ENCODE data around the gene TMEM187.

DNA sequence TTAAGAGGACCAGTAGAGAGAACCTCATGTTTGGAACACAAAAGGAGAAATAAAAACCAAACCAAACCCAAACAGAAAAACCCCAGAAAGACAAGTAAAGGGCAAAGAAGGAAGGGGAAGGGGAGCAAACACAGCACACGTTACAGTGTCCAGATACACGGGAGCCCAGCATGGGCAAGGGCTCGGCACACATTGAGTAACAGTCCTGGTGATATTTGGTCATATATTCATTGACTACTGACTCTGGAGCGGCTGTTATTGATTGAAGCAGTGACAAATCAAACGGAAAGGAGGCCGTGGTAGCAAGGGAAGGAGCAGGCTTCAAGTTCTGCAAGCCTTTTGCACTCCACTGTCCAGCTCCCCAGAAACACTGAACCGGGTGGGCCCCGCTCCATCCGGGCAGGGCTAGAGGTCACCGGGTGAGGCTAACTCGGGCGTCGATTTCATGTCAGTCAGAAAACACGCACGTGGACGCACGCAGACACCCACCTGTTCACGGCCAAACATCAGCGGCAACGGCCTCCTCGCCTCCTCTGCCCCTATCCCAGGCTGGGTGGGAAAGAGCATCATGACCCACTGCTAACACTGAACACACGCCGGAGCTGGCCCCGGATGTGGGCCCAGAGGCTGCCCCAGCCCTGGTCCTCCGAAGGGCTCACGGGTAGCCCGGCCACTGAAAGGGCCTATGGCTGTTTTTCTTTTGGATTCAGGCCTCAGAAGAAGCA is 50.9 kb downstream of the TMEM187 start:
- TF ChIP-seq, protein P1, sequence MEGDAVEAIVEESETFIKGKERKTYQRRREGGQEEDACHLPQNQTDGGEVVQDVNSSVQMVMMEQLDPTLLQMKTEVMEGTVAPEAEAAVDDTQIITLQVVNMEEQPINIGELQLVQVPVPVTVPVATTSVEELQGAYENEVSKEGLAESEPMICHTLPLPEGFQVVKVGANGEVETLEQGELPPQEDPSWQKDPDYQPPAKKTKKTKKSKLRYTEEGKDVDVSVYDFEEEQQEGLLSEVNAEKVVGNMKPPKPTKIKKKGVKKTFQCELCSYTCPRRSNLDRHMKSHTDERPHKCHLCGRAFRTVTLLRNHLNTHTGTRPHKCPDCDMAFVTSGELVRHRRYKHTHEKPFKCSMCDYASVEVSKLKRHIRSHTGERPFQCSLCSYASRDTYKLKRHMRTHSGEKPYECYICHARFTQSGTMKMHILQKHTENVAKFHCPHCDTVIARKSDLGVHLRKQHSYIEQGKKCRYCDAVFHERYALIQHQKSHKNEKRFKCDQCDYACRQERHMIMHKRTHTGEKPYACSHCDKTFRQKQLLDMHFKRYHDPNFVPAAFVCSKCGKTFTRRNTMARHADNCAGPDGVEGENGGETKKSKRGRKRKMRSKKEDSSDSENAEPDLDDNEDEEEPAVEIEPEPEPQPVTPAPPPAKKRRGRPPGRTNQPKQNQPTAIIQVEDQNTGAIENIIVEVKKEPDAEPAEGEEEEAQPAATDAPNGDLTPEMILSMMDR (conservative IDR thresholded peaks at IDR 0.05; ENCODE audit: low read depth, low read length), result no peak
- no peak for TF ChIP-seq CHD1 (IDR thresholded peaks at IDR 0.05; ENCODE audit: low read depth, low read length)
- no peak for TF ChIP-seq POLR2A (IDR thresholded peaks at IDR 0.05; ENCODE audit: low read depth, low read length)
- TF ChIP-seq, protein P2, sequence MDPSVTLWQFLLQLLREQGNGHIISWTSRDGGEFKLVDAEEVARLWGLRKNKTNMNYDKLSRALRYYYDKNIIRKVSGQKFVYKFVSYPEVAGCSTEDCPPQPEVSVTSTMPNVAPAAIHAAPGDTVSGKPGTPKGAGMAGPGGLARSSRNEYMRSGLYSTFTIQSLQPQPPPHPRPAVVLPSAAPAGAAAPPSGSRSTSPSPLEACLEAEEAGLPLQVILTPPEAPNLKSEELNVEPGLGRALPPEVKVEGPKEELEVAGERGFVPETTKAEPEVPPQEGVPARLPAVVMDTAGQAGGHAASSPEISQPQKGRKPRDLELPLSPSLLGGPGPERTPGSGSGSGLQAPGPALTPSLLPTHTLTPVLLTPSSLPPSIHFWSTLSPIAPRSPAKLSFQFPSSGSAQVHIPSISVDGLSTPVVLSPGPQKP (IDR thresholded peaks at IDR 0.05; ENCODE audit: borderline replicate concordance, low read depth, low read length), result no peak
- no peak for TF ChIP-seq BHLHE40 (IDR thresholded peaks at IDR 0.05; ENCODE audit: low read depth, low read length)
- no peak for TF ChIP-seq RCOR1 (IDR thresholded peaks at IDR 0.05; ENCODE audit: insufficient replicate concordance, low read length)
- no peak for TF ChIP-seq SMC3 (IDR thresholded peaks at IDR 0.05; ENCODE audit: low read depth, low read length)

Data from IMR-90 (cell line).